SU-DHL-6 (cell line): ENCODE measurements around the gene NFATC3.

Experiments
- EZH2phosphoT487 ChIP-seq: fragments of 200-600 bp; sonication (generic), shearing (Covaris generic); conservative IDR thresholded peaks from 2 replicates; pipeline ENCODE4 v1.6.1; 2018; ENCODE audit warnings: mild to moderate bottlenecking, antibody characterized with exemption, low read length, moderate library complexity, mixed read lengths
- TF ChIP-seq, protein P1 (sequence below): fragments of 200-600 bp; sonication (generic); IDR thresholded peaks from one replicate; pipeline ENCODE4 v1.5.1; 2017; ENCODE audit warnings: antibody characterized with exemption, mild to moderate bottlenecking, low read length, moderate library complexity; ENCODE audit not compliant: insufficient read depth, poor library complexity, severe bottlenecking

DNA sequence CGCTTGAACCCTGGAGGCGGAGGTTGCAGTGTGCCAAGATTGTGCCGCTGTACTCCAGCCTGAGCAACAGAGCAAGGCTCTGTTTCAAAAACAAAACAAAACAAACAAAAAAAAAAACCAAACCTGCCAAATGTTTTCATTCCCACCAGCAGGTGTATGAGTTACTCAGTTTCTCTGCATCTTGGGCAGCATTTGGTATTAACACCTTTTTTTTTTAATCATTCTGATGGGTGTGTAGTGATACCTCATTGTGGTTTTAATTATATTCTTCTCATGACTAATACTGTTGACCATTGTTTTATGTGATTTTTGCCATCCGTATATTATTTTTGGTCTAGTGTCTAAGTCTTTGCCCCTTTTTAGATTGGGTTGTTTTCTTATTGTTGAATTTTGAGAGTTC, 15.3 kb downstream of the NFATC3 start:
- no peak for TF ChIP-seq EZH2phosphoT487
- TF ChIP-seq, protein P1, sequence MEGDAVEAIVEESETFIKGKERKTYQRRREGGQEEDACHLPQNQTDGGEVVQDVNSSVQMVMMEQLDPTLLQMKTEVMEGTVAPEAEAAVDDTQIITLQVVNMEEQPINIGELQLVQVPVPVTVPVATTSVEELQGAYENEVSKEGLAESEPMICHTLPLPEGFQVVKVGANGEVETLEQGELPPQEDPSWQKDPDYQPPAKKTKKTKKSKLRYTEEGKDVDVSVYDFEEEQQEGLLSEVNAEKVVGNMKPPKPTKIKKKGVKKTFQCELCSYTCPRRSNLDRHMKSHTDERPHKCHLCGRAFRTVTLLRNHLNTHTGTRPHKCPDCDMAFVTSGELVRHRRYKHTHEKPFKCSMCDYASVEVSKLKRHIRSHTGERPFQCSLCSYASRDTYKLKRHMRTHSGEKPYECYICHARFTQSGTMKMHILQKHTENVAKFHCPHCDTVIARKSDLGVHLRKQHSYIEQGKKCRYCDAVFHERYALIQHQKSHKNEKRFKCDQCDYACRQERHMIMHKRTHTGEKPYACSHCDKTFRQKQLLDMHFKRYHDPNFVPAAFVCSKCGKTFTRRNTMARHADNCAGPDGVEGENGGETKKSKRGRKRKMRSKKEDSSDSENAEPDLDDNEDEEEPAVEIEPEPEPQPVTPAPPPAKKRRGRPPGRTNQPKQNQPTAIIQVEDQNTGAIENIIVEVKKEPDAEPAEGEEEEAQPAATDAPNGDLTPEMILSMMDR = no peak
